GM19463 (cell line): Measurements from ENCODE around the gene COL6A3.

Experiments
- ATAC-seq: cut with Tn5 transposase; IDR thresholded peaks from one replicate; pipeline ENCODE4 v1.9.1; 2021; ENCODE audit warnings: mild to moderate bottlenecking, moderate library complexity; ENCODE audit not compliant: unreplicated experiment

Gene COL6A3

DNA sequence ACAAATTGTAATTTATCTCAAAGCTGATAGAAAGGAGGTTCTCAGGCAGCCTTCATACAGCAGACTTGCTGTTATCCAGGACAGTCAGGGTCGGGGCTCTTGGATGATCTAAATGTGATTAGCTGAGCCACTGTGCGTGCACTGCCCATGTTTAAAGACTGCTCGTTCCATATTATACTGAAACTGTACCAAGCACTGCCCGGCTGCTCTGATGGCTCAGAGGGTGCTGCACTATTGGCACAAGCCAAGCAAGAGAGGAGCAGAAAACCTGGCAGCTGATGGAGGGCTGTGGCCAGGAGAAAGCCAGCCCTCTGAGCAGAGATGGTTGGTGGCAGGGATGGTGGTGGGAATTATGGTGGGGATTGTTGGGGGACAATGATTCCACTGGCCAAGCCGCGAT is 63.4 kb downstream of the COL6A3 start:
- no peak for ATAC-seq

DNA sequence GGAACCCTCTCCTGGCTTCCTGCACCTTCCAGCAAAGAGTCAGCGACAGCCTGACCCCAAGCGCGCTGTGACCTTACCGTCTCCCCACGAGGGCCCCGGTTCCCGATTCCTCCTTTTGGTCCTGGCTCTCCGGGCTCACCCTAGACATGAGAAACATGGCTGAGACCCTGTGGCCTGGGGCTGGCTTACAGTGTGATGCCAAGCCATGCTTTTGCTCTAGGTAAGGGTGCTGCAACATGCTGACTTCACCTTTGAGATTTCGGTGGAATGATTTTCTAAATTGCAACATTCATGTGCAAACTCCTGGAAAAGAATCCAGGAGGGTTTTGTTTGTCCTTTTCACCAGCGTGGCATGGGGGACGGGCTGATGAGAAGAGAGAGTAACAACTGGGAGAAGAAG is 63.9 kb downstream of the COL6A3 start:
- no peak for ATAC-seq

DNA sequence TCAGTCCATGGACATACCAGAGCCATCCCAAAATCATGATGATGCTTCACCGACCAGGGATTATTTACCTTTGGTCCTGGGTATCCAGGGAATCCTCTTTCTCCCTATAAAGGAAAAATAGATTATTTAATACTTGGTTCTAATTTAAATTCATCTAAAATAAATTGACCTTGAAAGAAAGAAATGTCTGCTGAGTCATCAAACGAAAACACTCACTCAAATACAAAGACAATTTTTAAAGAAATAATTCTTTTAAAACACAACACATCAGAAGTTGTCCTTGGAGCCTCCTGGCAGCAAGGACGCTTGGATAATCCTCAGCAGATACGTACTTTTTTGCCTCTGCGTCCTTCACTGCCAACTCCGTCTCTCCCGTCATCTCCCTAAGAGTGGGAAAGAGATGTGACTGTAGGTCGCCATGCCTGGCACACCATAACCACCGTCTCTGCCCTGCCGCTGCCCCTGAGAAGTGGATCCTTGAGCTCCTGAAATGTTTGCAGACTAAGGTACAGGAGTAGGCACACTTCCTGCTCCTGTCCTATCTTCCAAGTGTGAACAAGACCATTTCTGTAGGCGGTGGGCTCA is 65.6 kb downstream of the COL6A3 start:
- ATAC-seq, result no peak

DNA sequence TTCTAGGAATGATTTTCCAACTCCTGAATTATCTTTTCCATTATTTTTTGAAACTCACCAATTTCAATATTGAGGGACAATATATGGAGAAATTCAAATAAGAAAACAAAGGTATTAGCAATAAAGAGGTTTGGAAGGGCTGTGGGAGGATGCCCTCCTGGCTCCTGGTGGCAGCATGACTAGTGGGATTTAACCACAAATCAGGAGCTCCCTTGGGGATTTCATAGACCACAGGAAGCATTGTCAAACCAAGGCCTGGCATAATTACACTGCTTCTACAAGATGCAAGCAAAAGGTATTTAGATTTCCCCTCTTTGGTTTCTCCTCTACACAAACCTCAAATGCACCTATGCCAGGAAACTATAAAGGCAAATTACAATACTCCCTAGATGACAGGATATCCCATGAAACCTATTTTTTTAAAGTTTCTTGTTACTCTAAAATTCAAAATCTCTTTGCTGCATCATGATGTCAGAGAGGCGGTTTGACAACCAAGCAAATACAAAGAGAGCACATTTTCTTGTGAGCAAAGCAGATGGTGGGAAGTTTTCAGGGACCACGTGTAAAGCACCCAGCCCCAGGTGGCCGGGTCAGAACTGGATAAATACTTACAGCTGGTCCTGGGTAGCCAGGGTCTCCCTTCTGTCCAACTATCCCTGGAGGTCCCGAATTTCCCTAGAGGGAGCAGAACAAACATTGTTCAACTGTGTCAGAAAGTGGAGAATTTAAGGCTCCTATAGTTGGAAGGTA is 67.9 kb downstream of the COL6A3 start:
- ATAC-seq, result no peak

DNA sequence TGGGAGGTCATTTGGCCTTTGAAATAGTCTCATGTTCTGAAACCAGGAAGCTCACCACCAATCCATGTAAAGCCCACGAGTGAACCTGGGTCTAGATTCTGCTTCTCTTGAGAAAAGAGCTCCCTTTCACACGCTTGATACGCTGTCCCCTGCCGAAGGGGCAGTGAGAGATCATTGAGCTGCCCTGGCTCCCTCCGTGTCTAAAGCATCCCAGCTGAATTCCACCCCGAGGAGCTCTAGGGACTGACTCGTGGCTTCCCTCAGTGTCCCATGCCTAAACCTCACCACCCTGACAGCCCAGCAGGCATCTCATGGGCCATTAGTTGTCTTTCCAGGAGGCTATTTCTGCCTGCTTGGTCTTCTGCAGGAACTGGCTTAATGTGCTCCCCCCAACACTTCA is 68.6 kb downstream of the COL6A3 start:
- no peak for ATAC-seq

DNA sequence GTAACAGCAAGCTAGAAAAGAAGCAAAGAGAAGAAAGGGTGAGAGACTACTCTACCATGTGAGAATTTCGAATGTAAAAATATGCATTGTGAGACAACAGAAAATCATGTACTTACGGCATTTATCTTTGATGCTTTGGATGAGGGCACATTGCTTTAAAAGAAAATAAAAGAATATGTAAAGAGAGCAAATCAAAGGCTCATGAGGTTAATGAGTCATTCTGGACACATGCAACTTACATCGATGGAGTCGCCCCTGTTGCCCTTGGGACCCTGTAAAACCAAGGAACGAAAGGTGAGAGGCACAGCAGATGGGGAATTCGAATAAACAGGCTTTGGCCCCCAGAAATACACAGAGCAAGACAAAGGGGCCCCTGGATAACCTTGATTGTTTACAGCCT is 69.0 kb downstream of the COL6A3 start:
- no peak for ATAC-seq

DNA sequence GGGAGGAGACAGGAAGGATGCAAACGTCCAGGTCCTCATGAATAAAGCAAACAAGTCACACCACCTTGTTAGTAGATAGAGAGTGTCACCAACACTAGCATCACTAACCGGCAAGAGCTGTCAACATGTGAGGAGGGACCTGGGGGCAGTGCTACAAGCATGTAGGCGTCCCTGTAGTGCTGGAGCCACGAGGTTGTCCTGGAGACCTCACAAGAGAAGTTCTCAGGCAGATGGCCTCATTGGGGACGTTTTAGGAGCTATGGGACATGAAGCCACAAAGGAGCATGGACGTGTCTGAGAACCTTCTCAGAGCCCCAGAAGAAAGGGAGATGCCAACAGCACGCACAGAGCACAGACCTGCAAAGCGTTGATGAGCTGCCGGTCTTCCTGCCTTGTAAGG is 70.0 kb downstream of the COL6A3 start:
- no peak for ATAC-seq

DNA sequence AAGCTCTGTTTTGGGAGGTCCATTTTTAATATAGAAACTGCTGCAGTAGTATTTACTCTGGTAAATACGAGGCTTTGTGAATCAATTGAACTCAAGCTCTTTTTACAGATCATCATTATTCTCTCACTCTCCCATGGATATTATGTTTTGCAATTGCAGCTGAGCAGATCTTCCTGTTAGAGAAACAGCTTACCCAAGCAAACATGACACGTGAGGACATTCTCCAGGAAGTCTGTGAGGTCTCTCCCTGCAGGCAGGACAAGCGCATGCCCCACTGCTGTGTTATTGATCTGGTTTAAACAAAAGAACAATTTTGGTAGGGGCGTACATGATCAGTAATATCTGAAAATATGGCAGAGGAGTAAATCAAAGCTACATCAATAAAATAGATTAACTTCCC is 72.1 kb downstream of the COL6A3 start:
- no peak for ATAC-seq

DNA sequence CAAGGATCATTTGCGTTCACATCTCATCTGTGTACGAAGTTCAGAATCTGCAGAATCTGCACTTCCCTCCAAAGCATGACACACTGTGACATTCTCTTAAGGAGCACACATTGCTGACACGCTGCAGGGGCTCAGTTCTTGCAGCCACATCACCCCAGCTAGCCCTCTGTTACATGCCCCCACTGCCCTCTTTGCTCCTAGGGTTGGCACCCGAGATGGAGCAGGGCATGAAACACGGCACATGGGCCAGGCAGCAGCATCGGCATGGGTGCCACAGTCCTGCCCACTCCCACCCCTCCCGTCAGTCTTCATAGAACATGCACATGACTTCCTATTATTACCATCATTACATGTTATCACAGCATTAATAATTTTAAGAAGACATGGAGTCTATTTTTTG is 76.4 kb downstream of the COL6A3 start:
- no peak for ATAC-seq

DNA sequence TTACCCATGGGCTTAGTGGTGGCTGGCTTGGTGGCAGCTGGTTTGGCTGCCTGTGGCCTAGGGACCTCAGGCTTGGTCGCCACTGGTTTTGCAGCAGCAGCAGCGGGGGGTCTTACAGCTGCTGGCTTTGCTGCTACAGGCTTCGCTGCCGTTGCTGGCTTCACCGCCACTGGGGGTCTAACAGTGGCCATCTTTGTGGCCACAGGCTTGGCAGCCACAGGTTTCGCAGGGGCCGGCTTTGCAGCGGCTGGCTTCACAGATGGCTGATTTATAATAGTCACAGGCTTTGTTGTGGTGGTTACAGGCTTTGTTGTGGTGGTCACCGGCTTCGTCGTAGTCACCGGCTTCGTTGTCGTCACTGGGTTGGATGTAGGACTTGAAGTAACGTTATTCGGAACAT is 77.8 kb downstream of the COL6A3 start:
- ATAC-seq, result no peak

DNA sequence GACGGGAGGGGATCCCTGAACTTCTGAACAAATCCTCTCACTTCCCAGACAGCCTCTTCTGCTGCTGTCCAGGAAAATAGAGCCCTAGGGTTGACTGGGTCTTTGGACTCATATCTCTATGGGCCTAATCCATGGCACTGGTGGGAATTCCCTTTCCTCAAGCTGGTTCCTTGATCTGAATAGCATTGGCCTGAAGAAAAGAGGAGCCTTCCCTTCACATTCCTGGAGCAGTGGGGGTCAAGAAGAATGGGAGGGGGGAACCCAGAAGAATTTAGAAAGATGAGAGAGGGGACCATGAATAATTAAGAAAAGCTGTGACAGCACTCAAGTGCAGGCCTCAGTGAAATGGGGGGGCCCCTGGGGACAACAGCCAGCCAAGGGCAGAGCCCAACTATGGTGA is 80.2 kb downstream of the COL6A3 start:
- no peak for ATAC-seq

DNA sequence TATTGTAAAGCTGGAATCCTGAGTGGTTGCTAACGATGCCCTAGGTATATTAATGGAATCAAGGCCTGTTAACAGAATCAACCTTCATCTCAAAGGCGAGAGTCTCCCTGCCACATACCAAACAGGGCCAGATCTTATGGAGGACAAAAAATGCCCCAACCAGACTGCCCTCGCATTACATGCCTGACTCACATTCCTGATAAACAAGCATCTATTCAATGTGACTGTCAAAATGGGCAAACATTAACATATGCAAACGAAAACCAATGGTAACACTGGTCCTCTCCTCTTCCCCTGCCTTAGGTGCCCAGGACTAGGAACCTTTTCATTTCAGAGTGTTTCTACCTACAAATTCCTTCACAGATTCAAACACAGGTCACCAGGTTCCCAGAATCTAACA is 83.4 kb downstream of the COL6A3 start:
- no peak for ATAC-seq

DNA sequence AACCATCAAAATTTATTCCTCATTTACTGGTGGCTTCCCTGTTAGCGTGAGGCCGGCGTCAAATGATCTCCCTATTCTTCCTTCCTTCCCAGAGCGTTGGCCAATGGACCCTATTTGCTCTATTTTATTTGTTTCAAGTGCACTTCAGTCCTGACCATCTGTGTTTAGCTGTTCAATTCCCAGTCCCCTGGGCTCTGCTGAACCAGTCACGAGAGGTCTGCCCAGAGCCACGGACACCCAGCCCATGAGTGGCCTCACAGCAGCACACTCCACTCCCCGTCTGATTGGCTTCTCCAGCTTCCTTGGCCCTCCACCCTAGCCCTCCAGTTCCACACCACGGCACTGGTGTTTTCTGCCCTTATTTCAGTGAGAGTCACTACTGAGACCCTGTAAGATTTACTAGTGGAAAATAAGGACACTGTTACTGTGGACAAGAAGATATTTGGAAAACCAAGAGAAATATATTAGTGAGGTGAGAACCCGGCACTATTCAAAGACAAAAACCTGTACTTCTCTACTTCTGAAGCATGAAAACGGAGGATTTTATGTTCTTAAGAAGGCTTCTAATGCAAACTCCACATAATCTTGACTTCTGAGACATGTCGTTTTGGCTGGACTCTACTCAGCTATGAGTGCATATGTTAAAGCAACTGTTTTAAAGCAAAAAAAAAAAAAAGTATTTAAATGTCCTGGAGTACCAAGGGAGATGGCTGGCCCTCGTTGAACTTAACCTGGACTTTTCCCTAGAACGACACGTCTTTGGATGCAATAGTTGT is 86.6 kb downstream of the COL6A3 start:
- ATAC-seq, result no peak

DNA sequence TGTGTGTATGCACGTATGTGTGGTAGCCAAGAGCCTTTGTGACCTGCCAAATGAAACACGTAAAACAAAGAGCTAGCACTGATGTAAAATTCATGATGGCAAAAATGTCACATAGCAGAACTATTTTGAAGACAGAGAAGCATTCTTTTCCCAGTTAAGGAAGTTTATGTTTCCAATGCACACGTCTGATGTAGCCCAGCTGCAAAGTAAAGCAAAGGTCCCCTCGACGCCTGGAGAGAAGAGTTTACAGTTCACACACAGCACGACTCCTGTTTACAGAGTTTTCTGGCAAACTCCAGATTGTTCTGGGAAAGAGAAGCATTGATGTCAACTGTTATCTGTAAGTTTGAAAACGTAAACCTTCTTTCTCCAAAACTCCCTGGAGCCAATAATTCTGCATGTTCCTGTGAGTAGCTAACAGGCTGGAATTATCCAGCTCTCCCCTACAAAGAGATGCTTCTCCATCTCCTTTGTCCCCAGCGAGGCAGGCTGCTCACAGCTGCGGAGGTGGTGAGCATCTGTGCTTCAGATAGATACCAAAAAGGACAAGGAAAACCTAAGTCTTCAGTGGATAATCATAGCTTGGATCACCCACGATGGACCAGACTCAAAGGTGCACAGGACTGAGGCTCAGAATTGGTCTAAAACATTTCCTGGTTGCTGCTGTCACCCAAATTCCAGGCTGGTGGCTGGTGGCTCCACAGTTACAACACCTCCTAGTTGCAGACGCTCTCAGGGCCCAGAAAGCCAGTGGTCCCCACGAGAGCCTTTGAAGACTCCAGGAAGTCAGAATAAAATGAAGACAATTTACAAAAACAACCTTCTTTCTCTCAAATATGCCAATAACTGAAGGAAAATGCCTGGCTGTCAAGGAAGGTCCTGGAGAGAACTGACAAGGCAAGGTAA is 87.4 kb downstream of the COL6A3 start:
- no peak for ATAC-seq

DNA sequence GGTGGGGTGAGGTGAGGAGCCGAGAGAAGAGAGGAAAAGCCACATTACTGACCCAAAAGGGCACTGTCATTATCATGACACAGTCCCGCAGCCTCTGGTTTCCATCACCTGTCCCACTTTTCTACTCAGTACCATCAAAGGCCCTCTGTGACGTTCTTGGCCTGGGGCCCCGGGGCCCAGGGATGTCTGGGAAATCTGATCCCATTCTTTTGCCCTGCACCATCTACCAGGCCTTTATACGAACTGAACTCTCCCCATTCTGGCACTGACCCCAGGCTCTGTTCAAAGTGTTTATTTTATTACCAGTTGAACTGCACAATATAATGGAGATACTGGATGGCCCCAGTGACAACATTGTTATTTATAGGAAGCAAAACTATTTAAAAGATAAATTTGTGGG is 89.1 kb downstream of the COL6A3 start:
- ATAC-seq, result no peak

DNA sequence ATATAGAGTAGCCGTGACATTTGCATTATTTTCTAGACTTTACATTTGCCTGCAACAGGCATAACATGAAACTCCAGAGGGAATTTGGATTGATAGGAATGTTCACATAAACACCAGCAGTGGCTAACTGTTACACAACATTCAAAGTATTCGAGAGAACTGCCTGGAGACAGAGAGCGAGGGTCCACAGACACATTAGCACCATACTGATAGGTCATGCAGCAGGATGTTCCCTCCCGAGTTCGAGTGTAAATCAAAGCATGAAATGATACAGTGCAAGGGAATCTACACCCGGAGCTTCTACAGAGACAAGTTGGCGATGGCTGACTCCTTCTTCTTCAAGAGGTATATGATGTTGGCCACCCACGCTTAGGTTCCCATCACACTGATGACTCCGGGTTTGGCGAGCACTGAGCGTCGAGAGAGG is 89.5 kb downstream of the COL6A3 start:
- ATAC-seq, result no peak

DNA sequence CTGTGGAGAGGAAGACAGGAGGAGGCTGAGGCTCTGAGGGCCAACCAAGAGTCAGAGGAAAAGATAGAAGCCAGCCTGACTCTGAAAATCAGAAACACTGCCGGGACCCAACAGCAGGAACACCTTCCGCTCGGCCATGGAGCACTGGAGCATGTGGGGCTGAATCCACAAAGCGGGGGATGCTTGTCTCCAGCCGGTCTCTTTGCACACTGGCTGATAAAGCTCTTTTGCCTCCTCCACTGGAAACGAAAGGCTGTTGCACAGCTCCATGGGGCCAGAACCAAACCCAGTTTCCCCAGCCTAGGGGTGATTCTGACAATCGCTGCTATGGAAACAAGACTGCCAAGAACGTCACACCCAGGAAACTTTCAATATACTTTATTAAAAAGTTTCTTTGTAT is 90.3 kb downstream of the COL6A3 start:
- no peak for ATAC-seq

DNA sequence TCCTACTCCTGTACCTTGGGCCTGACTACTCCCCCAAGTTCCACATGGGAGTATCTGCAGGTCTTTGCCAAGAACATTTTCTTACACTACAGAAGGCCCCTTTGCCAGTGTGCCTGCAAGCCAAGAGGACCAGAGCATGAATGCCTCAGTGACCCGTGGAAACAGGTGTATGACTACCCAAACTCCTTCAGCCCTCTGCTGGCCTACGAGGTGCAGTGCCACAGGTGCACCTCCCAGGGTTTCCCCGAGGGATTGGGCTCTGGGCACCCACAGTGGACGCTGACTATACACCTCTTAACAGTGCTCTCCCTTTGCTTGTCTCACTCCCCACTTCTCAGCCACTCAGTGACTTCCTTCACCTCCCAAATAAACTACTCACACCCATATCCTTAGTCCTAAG is 91.4 kb downstream of the COL6A3 start:
- no peak for ATAC-seq

DNA sequence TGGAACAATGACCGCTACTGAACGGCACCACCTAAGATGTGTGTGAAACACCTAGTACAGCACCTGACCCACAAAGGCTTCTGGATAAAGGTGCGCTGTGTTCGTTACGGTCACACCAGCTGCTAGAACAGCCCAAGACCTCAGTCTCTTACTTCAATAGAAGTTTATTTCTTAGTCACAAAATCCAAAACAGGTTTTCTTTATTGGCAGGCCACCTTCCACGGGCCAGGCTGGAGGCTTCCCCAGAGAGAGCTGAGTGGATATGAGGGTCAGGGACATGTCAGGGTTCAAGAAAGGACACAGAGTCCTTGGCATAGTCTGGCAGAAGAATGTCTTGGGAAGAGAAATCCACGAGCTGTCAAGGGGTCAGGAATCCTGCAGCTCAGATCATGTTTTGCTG is 92.2 kb downstream of the COL6A3 start:
- no peak for ATAC-seq

DNA sequence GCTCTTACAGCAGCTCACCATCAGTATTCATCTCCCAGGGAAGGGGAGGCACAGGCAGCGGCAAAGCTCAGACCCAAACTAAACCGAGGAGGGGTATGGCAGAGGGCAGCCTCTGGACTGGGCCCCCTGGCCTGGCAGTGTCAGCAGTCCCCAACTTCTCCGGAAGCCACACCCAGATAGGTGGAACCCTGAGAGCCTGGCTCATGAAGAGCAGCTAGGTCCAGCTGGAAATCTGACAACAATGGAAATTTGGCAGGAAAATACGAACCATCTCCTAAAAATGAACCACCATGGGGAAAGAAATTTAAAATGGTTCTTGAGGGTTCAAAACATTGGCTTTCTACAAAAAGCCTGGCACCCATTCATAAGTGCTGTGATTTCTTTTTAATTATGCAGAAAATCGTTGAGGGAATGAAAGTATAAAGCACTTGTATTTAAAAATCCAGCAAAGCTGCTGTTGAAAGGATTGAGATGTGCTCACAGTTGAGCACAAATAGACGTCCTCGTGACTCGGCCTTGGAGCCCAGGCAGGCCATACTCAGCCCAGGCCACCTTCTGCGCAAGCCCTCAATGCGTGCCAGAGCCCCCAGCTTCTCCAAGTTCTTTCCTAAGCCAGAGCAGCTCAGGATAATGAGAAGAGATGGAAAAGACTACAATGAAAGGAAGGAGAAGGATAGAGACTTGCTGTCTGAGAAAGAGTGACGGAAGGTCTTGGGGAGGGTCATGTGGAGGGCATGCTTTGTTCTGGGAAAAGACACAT is 93.0 kb downstream of the COL6A3 start:
- no peak for ATAC-seq
